ENCODE data around the gene FAM20A.

Gene FAM20A

GRCh38 chr17:68600931-68601564, at the start of gene FAM20A:
Gene FAM20A (minus strand): TSS chr17:68601367. CDS start chr17:68600666, 701 bp downstream.
- ATAC-seq (peak; percentile 47), DNase-seq (peak; percentile 5 to 13)
- H3K27me3 Mint-ChIP-seq, result peaks cover 73% of the 10 kb centered on the region
- no peak within 1 kb of the TSS for H3K27ac Mint-ChIP-seq
- H3K4me3 Mint-ChIP-seq, result peak within 1 kb of the TSS; percentile 46 to 58
- no peaks in the 10 kb centered on the region for H3K9me3 Mint-ChIP-seq
- peaks cover 26% of the 10 kb centered on the region for H3K4me1 Mint-ChIP-seq

GRCh38 chr17:68649324-68649723, 48.2 kb upstream of the FAM20A start:
- no peak for ATAC-seq

GRCh38 chr17:68646626-68647526, 45.7 kb upstream of the FAM20A start:
- H3K27ac Mint-ChIP-seq, result no peak overlapping the region
- no peaks in the 10 kb centered on the region for H3K4me1 Mint-ChIP-seq
- ATAC-seq (no peak), DNase-seq (no peak)
- no peak overlapping the region for H3K4me3 Mint-ChIP-seq
- peaks cover 43% of the 10 kb centered on the region for H3K27me3 Mint-ChIP-seq
- H3K9me3 Mint-ChIP-seq, result peaks cover 5 to 12% of the 10 kb centered on the region in 2 donors

More at GRCh38 chr17:68649324-68649723, 48.2 kb upstream of the FAM20A start:
- Mint-ChIP-seq H3K27me3 (peaks cover 24% of the 10 kb centered on the region), H3K4me1 (no peaks in the 10 kb centered on the region), H3K4me3 (no peak overlapping the region), H3K27ac (no peak overlapping the region), H3K9me3 (peaks cover 5 to 12% of the 10 kb centered on the region in 2 donors)
- no peak for DNase-seq

GRCh38 chr17:68642118-68642412, 40.9 kb upstream of the FAM20A start:
- no peak for ATAC-seq
- Mint-ChIP-seq H3K27me3 (peaks cover 40% of the 10 kb centered on the region), H3K27ac (no peak overlapping the region), H3K4me1 (no peaks in the 10 kb centered on the region), H3K4me3 (no peak overlapping the region), H3K9me3 (no peaks in the 10 kb centered on the region)
- DNase-seq, result no peak

- DNase-seq (no peak), ATAC-seq (no peak)
- H3K4me1 Mint-ChIP-seq, result no peaks in the 10 kb centered on the region
- no peak overlapping the region for H3K27ac Mint-ChIP-seq
- no peak overlapping the region for H3K4me3 Mint-ChIP-seq
- peaks cover 40% of the 10 kb centered on the region for H3K27me3 Mint-ChIP-seq
- no peaks in the 10 kb centered on the region for H3K9me3 Mint-ChIP-seq
Observed at GRCh38 chr17:68641276-68642117, 40.3 kb upstream of the FAM20A start.

GRCh38 chr17:68640242-68640989, 39.2 kb upstream of the FAM20A start:
- H3K27me3 Mint-ChIP-seq, result peaks cover 35% of the 10 kb centered on the region
- no peak overlapping the region for H3K27ac Mint-ChIP-seq
- ATAC-seq (no peak), DNase-seq (no peak)
- H3K9me3 Mint-ChIP-seq, result no peaks in the 10 kb centered on the region
- no peaks in the 10 kb centered on the region for H3K4me1 Mint-ChIP-seq
- H3K4me3 Mint-ChIP-seq, result no peak overlapping the region

- H3K4me3 Mint-ChIP-seq, result no peak overlapping the region
Observed at GRCh38 chr17:68634345-68634876, 33.2 kb upstream of the FAM20A start.

GRCh38 chr17:68628576-68628957, 27.4 kb upstream of the FAM20A start:
- ATAC-seq, result no peak
- Mint-ChIP-seq H3K27me3 (no peaks in the 10 kb centered on the region), H3K4me3 (no peak overlapping the region), H3K4me1 (no peaks in the 10 kb centered on the region), H3K9me3 (no peaks in the 10 kb centered on the region), H3K27ac (no peak overlapping the region)
- no peak for DNase-seq

More at GRCh38 chr17:68634345-68634876, 33.2 kb upstream of the FAM20A start:
- no peak overlapping the region for H3K27ac Mint-ChIP-seq
- H3K27me3 Mint-ChIP-seq, result no peaks in the 10 kb centered on the region
- ATAC-seq, result no peak
- no peaks in the 10 kb centered on the region for H3K4me1 Mint-ChIP-seq
- no peaks in the 10 kb centered on the region for H3K9me3 Mint-ChIP-seq
- no peak for DNase-seq

GRCh38 chr17:68627956-68628575, 26.9 kb upstream of the FAM20A start:
- no peak for DNase-seq
- ATAC-seq, result no peak

GRCh38 chr17:68624381-68624780, 23.2 kb upstream of the FAM20A start:
- Mint-ChIP-seq H3K9me3 (peaks cover 0 to 4% of the 10 kb centered on the region in 2 donors), H3K27me3 (peaks cover 10% of the 10 kb centered on the region), H3K4me1 (no peaks in the 10 kb centered on the region), H3K27ac (no peak overlapping the region), H3K4me3 (no peak overlapping the region)
- ATAC-seq (no peak), DNase-seq (no peak)

More at GRCh38 chr17:68627956-68628575, 26.9 kb upstream of the FAM20A start:
- H3K4me1 Mint-ChIP-seq, result no peaks in the 10 kb centered on the region
- no peak overlapping the region for H3K4me3 Mint-ChIP-seq
- H3K9me3 Mint-ChIP-seq, result no peaks in the 10 kb centered on the region
- H3K27me3 Mint-ChIP-seq, result no peaks in the 10 kb centered on the region
- H3K27ac Mint-ChIP-seq, result no peak overlapping the region

- Mint-ChIP-seq H3K27me3 (peaks cover 12% of the 10 kb centered on the region), H3K27ac (no peak overlapping the region), H3K4me3 (no peak overlapping the region), H3K9me3 (peaks cover 0 to 4% of the 10 kb centered on the region in 2 donors), H3K4me1 (no peaks in the 10 kb centered on the region)
- ATAC-seq (no peak), DNase-seq (no peak)
Observed at GRCh38 chr17:68623811-68624210, 22.6 kb upstream of the FAM20A start.

GRCh38 chr17:68622423-68622822, 21.3 kb upstream of the FAM20A start:
- Mint-ChIP-seq H3K27ac (no peak overlapping the region), H3K4me1 (no peaks in the 10 kb centered on the region), H3K9me3 (peaks cover 0 to 4% of the 10 kb centered on the region in 2 donors), H3K27me3 (peaks cover 17% of the 10 kb centered on the region), H3K4me3 (no peak overlapping the region)
- no peak for ATAC-seq
- no peak for DNase-seq

GRCh38 chr17:68621065-68621464, 19.9 kb upstream of the FAM20A start:
- DNase-seq (no peak), ATAC-seq (no peak)
- H3K9me3 Mint-ChIP-seq, result peaks cover 0 to 4% of the 10 kb centered on the region in 2 donors
- no peak overlapping the region for H3K27ac Mint-ChIP-seq
- H3K27me3 Mint-ChIP-seq, result peaks cover 17% of the 10 kb centered on the region
- H3K4me1 Mint-ChIP-seq, result no peaks in the 10 kb centered on the region
- H3K4me3 Mint-ChIP-seq, result no peak overlapping the region

- H3K9me3 Mint-ChIP-seq, result peaks cover 0 to 4% of the 10 kb centered on the region in 2 donors
- H3K27ac Mint-ChIP-seq, result no peak overlapping the region
- DNase-seq, result no peak
- H3K27me3 Mint-ChIP-seq, result peaks cover 25% of the 10 kb centered on the region
- H3K4me3 Mint-ChIP-seq, result no peak overlapping the region
- no peaks in the 10 kb centered on the region for H3K4me1 Mint-ChIP-seq
- ATAC-seq, result no peak
Observed at GRCh38 chr17:68616334-68616733, 15.2 kb upstream of the FAM20A start.

Data from stimulated activated naive CD8-positive, alpha-beta T cell treated with anti-CD3 and anti-CD28 coated beads, Interleukin-15, amount 100 ng/mL, for 72 hours (primary cell).